Large intestine (tissue), 3 donors: ENCODE data around the gene MARCHF2. TPM values are rescaled to one million over a fixed set of nuclear protein-coding genes. Genes with fewer than 3 reads are reported as not detected.

Experiments
- DNase-seq, 2 donors: peaks; one replicate each; pipeline versions ENCODE4 v3.0.0 to v3.0.0-alpha.2; 2013
- H3K27ac ChIP-seq: one replicate; pipeline ENCODE4 v1.5.1; 2013; ENCODE audit warnings: low read length
- H3K27me3 ChIP-seq: 2 replicates; pipeline ENCODE4 v1.6.1; 2013; ENCODE audit warnings: low read length; ENCODE audit not compliant: control insufficient read depth, insufficient read depth
- H3K36me3 ChIP-seq: 2 replicates; pipeline ENCODE4 v1.6.1; 2013; ENCODE audit warnings: low read length; ENCODE audit not compliant: control insufficient read depth, insufficient read depth
- H3K4me1 ChIP-seq: one replicate; pipeline ENCODE4 v1.6.1; 2013; ENCODE audit warnings: low read length; ENCODE audit not compliant: control insufficient read depth, insufficient read depth
- H3K4me3 ChIP-seq: one replicate; pipeline ENCODE4 v1.5.1; 2013; ENCODE audit warnings: low read length
- H3K9me3 ChIP-seq: one replicate; pipeline ENCODE4 v1.6.1; 2013; ENCODE audit warnings: mild to moderate bottlenecking, low read depth, low read length, moderate library complexity; ENCODE audit not compliant: control insufficient read depth
- WGBS: methylation state at CpG from one replicate; pipeline ENCODE4 v1.1.5; 2013; ENCODE audit warnings: low lambda C conversion rate; ENCODE audit not compliant: insufficient coverage; 5-methylcytosine and 5-hydroxymethylcytosine counted together
- polyA plus RNA-seq: library from polyadenylated mRNA; unstranded; fragments of 120-200 nt; gene quantifications from one replicate; pipeline ENCODE4 v1.2.1, GENCODE V29; 2013

The MARCHF2 gene
- polyA plus RNA-seq, 1 donor, result 12.5 TPM

DNA sequence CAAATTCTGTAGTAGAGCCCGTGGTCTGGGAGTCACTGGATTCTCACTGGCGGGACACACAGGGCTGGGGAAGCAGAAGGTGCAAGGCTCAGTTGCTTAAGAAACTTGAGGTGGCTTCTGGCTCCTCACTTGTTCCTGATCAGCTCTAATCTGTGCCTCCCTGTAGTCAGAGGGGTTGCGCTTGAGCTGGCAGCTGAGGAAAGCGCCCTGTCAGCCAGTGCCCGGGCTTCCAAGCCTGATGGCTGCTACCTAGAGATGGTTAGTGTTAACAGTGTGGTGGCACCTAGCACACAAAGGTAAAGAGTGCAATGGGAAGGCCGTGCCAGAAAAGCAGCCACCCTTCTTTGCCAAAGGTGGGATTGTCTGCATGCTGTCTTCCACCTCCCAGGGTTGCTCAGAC lies 40.5 kb downstream of the MARCHF2 start:
- DNase-seq, result no peak
- H3K27me3 ChIP-seq, result no peaks in the 10 kb centered on the region
- WGBS, result no CpG with 5 or more reads among the region's 6 CpGs
- peaks cover 55% of the 10 kb centered on the region for H3K36me3 ChIP-seq
- no peak overlapping the region for H3K4me3 ChIP-seq
- peaks cover 20% of the 10 kb centered on the region for H3K4me1 ChIP-seq
- H3K27ac ChIP-seq, result no peak overlapping the region
- H3K9me3 ChIP-seq, result no peaks in the 10 kb centered on the region

DNA sequence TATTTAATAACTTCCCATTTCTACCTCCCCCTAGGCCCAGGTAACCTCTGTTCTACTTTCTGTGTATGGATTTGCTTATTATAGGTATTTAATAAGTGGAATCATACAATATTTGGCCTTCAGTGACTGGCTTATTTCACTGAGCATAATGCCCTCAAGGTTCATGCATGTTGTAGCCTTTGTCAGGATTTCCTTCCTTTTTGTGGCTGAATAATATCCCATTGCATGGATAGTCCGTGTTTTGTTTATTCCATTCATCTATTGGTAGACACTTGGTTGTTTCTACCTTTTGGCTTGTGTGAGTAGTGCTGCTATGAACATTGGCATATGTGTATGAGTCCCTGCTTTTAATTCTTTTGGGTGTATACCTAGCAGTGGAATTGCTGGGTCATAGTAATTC lies 41.1 kb downstream of the MARCHF2 start:
- H3K27me3 ChIP-seq, result no peaks in the 10 kb centered on the region
- H3K4me1 ChIP-seq, result peaks cover 19% of the 10 kb centered on the region
- no peak overlapping the region for H3K4me3 ChIP-seq
- WGBS, result no CpG with 5 or more reads among the region's 1 CpG
- DNase-seq, result no peak
- H3K36me3 ChIP-seq, result peaks cover 55% of the 10 kb centered on the region
- no peaks in the 10 kb centered on the region for H3K9me3 ChIP-seq
- no peak overlapping the region for H3K27ac ChIP-seq

DNA sequence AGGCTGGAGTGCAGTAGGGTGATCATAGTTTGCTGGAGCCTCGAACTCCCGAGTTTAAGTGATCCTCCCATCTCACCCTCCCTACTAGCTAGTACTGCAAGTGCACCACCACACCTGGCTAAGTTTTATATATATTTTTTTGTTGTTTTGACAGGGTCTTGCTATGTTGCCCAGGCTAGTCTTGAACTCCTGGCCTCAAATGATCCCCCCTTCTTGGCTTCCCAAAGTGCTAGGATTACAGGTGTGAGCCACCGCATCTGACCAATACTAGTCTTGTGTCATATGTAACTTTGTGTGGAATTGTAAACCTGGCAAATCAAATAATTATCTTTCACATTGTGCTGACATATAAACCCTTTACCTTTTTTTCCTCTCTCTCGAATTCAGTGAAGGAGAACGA lies 41.9 kb downstream of the MARCHF2 start:
- Histone ChIP-seq H3K27me3 (no peaks in the 10 kb centered on the region), H3K4me1 (peaks cover 21% of the 10 kb centered on the region), H3K27ac (no peak overlapping the region), H3K4me3 (no peak overlapping the region), H3K9me3 (no peaks in the 10 kb centered on the region), H3K36me3 (peaks cover 54% of the 10 kb centered on the region)
- WGBS, result no CpG with 5 or more reads among the region's 5 CpGs
- no peak for DNase-seq

DNA sequence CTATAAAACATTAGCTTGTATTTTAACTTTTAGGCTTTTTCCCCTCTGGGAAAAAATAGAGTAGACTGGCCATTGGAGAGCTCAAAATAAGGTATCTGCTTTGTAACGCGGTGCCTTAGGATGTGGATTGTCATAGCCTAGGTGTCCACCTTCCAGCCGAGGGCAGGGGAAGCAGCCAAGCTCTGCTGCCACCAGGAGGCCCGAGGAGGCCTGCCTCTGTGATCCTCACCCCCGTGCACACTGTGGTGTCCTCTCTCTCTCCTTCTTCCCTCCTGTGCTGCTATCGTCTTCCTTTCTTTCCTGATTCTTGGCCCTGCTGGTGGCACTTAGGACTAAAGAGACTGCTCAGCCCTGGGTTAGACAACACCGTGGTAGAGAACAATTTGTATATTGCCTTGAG lies 43.0 kb downstream of the MARCHF2 start:
- no peak for DNase-seq
- 80% methylated on average over 1 of the region's 7 CpGs for WGBS
- Histone ChIP-seq H3K27ac (no peak overlapping the region), H3K4me1 (peaks cover 18% of the 10 kb centered on the region), H3K36me3 (peaks cover 57% of the 10 kb centered on the region), H3K9me3 (no peaks in the 10 kb centered on the region), H3K27me3 (no peaks in the 10 kb centered on the region), H3K4me3 (no peak overlapping the region)

DNA sequence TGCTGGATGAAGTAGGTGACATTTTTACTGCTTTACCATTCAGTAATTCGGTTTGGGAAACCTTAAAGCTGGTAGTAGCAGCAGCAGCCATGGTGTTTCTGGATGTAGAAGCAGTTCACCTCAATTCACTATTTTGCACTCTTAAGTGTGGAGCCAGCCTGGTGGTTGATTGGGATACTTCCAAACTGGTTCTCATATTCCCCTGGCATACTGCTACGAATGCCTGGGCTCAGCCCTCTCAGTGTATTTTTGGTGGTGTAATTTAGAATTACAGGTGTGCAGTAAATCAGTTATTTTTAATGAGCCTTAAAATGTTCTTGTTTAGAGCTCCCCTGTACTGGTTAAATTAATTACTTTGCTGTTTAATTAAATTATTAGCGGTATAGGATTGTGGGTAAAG lies 44.1 kb downstream of the MARCHF2 start:
- WGBS, result 100% methylated on average over 1 of the region's 3 CpGs
- H3K4me3 ChIP-seq, result no peak overlapping the region
- no peaks in the 10 kb centered on the region for H3K9me3 ChIP-seq
- DNase-seq, result no peak
- no peaks in the 10 kb centered on the region for H3K27me3 ChIP-seq
- no peak overlapping the region for H3K27ac ChIP-seq
- peaks cover 61% of the 10 kb centered on the region for H3K36me3 ChIP-seq
- H3K4me1 ChIP-seq, result peaks cover 12% of the 10 kb centered on the region

DNA sequence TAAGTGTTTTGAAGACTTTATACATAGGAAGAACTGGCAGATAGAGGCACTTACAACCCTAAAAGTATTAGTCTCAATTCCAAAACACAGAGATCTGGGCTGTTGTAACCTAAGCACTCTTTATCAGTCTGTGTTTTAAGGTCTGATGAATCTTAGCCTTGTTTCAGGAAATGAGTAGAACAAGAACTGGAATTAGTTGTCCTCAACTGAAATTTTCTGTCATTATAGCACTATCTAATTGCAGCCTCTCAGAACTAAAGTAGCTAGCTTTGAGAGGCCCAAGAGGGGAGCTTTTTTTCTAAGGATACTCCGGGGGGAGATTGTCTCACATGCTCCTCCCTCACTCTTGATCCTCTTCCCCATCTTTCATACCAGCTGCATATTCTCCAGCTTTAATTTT lies 44.7 kb downstream of the MARCHF2 start:
- H3K4me1 ChIP-seq, result peaks cover 9% of the 10 kb centered on the region
- H3K9me3 ChIP-seq, result no peaks in the 10 kb centered on the region
- no peak overlapping the region for H3K27ac ChIP-seq
- H3K4me3 ChIP-seq, result no peak overlapping the region
- DNase-seq, result no peak
- H3K27me3 ChIP-seq, result no peaks in the 10 kb centered on the region
- WGBS, result 60% methylated on average over 1 of the region's 1 CpG
- peaks cover 57% of the 10 kb centered on the region for H3K36me3 ChIP-seq

DNA sequence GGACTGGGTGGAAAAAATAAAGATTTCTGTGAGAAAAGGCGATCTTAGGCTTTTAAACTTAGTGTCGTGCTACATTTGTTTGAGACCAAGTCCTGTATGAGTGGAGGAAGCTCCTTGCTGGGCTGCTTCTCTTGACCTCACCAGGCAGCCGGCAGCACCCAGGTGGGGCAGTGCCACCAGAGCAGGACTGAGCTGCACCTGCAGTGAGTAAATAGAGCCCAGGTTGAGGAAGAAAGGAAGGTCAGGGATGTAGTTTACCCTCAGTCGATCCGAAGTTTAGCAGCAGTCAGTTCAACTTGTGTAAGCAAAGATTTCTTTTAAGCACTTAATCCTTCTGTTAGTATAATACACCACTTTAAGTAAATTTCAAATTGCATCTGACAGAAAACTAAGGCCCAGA lies 45.3 kb downstream of the MARCHF2 start:
- Histone ChIP-seq H3K27me3 (no peaks in the 10 kb centered on the region), H3K4me3 (no peak overlapping the region), H3K36me3 (peaks cover 58% of the 10 kb centered on the region), H3K9me3 (no peaks in the 10 kb centered on the region), H3K4me1 (peaks cover 9% of the 10 kb centered on the region), H3K27ac (no peak overlapping the region)
- 27% methylated on average over 3 of the region's 5 CpGs for WGBS
- no peak for DNase-seq

DNA sequence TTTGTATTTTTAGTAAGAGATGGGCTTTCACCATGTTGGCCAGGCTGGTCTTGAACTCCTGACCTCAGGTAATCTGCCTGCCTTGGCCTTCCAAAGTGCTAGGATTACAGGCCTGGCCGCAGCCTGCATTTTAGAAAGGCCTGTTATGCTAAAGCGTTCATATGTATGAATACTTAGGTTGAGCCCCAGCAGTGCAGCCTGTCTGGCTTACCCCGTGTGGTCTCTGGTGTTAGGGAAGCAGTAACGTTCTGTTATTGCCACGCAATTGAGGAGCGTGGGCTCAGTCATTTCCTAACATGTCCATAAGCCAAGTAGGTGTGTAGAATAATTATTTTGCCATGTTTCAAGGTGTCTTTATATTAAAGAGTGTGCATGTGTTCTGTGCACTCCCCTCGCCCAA lies 46.0 kb downstream of the MARCHF2 start:
- peaks cover 60% of the 10 kb centered on the region for H3K36me3 ChIP-seq
- WGBS, result no CpG with 5 or more reads among the region's 7 CpGs
- peaks cover 9% of the 10 kb centered on the region for H3K4me1 ChIP-seq

DNA sequence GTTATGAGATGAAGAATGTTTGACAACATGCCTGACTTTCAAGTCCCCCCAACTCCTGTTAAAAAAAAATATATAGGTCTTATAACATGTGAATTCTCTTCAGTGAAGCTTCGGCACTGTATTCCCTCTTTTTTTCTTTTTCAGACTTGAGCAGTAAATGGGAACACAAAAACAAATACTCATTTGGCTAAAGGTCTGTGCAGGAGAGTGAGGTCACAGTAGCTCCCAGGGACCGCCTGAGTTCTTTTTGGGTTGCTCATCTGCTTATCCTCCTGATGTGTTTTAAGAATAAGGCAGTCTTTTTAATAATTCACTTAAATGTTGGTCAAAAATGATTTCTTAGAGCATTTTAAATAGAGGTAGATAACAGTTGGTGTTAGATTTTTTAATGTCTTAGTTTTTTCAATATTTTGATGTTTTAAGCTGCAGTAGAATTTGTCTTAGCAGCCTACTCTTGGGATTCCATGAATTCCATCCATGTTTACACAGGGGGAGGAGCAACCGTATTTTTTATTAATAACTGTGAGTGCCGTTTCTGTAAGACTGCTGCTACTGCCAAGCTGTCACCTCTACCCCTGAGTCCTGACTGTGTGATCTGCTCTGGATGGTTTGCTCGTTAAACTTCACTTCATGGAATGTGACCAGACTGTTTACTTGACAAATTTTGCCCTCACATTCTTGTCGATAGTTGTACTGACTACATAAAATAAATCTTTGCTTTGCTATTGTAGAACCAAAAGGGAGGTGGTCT lies 46.6 kb downstream of the MARCHF2 start:
- Histone ChIP-seq H3K36me3 (peaks cover 63% of the 10 kb centered on the region), H3K4me3 (no peak overlapping the region), H3K9me3 (no peaks in the 10 kb centered on the region), H3K4me1 (peaks cover 9% of the 10 kb centered on the region), H3K27me3 (no peaks in the 10 kb centered on the region), H3K27ac (no peak overlapping the region)
- no peak for DNase-seq
- WGBS, result no CpG with 5 or more reads among the region's 6 CpGs

More for the DNA sequence above, 46.0 kb downstream of the MARCHF2 start:
- Histone ChIP-seq H3K27ac (no peak overlapping the region), H3K27me3 (no peaks in the 10 kb centered on the region), H3K4me3 (no peak overlapping the region), H3K9me3 (no peaks in the 10 kb centered on the region)
- no peak for DNase-seq

DNA sequence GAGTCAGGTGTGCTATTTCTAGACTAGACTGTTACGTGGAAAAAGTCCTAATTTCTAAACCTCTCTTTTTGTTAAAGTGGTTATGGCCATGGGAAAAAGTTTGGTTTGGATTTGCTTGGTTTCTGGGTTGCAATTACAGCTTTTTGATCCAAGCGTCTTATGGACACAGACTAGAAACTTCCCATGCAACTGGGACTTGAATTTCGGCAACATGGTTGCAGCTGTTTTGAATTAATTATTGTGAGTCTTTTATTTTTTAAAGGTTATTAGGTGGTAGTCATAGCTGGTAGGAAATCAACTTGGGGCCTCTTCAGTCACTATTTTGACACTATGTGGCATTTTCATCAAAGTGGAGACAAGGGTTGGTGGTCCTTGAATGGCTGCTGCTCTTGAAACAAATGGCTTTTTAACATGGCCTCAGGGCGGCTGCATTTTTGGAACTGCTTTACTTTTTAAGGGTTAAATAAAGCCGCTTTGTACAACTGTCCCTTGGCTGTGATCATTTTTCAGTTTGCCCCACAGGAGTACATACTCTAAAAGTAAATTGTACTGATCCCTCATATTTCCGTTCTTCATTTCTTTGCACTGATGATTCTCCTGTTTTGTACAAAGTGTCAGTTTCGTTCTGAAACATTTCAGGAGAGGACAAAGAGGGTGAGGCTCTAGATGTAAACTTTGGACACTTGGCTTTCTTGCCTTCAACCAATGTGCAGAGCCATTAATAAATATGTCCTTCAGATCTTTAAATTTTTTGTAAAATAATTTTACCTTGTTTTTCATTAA lies 47.6 kb downstream of the MARCHF2 start:
- H3K4me3 ChIP-seq, result no peak overlapping the region
- 100% methylated on average over 2 of the region's 7 CpGs for WGBS
- no peaks in the 10 kb centered on the region for H3K9me3 ChIP-seq
- H3K4me1 ChIP-seq, result peaks cover 9% of the 10 kb centered on the region
- no peaks in the 10 kb centered on the region for H3K27me3 ChIP-seq
- no peak overlapping the region for H3K27ac ChIP-seq
- peaks cover 64% of the 10 kb centered on the region for H3K36me3 ChIP-seq
- no peak for DNase-seq
